DMS153 (cell line): ENCODE results near the gene SLC25A51.
A peak's percentile ranks its signal among the peaks of the same experiment; 100 is the strongest.

Source experiments
- DNase-seq: peaks from one replicate; lab custom pipeline; 2025; lab: John Stamatoyannopoulos, UW

SLC25A51 gene

DNA sequence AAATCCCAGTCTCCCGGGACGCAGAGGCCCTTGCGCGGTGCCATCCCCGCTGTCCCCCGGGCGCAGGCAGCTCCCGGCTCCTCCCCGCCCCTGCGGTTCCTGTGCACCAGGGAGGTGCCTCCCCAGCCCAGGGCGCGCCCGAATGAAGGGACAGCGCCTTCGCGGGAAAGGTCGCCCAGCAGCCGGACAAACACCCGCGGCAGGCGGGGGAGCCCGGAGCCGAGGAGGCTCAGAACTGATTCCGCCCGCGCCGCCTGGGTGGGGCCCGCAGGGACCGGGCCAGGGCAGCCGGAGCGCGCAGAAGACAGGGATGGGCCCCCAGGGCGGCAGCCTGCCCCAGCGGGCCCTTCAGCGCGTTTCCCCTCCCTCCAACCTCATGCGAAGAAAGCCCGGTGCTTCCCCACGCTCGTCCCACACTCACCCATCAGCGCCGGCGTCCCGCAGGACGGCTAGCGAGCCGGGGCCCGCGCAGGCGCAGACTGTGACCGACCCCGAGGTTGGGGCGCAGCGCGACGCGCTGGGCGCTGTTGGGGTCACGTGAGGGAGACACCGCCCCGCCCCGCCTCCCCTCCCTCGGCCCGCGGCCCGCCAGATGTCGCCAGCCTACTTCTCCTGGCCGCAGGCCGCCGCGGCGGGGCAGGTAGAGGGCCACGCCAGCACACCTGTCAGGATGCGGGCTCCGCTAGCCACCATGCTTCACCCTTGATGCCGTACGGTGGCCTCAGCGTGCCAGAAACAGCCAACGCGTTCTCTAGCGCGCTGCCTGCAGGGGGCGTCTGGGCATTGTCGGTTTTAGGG, at the start of gene SLC25A51:
Gene SLC25A51, minus strand, starts transcription at position 481 of the 798 bp plus-strand sequence. CDS start 15,577 bp downstream, outside the sequence.
- DNase-seq: peak; percentile 91

DNA sequence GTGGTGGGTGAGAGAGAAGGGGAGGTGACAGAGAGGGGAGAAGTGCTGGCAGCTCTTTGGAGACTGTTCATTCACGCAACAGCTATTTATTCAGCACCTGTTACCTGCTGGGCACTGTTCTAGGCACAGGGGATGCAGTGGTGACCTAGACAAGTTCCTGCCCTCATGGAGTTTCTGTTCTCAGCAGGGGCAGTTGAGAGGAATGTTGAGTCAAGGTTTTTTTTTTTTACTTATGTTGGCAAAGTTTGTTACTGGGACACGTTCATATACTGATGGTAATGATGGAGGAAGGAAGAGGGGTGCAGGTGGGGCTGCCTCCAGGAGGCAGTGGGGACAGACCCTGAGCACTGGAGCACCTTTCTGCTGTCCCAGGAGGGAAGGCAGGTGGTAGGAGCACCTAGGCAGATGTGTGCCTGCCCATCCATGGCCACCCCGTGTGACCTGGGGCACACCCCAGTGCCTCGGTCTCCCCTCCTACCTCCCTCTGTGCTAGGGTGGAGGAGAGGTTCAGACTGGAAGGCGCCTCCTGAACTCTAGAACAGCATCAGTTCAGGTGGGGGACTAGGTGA, 49.4 kb upstream of the SLC25A51 start:
- no peak for DNase-seq

DNA sequence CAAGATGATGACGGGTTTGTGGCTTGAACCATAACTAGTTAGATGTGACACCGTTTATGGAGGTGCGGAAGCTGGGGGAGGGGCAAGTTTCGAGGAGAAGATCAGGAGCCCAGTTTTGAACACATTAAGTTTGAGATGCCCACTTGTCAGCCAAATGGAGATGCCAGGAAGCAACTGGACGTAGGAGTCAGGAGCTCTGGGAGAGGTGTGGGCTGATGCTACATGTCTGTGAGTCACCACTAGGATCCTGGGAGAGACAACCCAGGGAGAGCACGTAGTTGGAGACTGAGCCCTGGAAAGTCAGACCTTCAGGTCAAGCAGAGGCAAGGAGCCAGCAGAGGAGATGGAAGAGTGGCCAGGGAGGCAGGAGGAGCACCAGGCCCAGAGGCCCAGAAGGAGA, 48.8 kb upstream of the SLC25A51 start:
- DNase-seq: no peak

GRCh38 chr9:37951671-37952449, 47.9 kb upstream of the SLC25A51 start:
- DNase-seq: no peak

- DNase-seq: no peak
Observed at GRCh38 chr9:37950561-37950960, 46.6 kb upstream of the SLC25A51 start.

DNA sequence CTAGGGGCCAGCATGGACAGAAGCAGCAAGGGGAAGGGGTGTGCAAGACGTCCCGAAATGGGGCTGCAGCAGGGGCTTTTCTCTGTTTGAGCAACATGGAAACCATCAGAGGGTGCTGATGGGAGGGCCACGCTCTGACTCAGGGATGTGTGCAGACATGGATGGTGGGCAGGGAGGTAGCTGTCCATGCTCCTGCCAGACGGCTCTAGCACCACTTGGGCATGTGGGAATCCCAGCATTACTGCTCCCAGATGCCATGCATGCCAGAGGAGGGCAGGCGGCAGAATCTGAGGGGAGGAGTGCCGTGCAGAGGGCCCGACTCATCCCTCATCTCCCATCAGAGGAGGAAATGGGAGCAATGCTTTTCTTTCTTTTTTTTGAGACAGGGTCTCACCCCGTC, 45.6 kb upstream of the SLC25A51 start:
- DNase-seq: no peak

- no peak for DNase-seq
Observed at GRCh38 chr9:37948417-37948980, 44.6 kb upstream of the SLC25A51 start.

- DNase-seq: no peak
Observed at GRCh38 chr9:37947977-37948376, 44.0 kb upstream of the SLC25A51 start.

- no peak for DNase-seq
Observed at GRCh38 chr9:37947471-37947870, 43.5 kb upstream of the SLC25A51 start.

DNA sequence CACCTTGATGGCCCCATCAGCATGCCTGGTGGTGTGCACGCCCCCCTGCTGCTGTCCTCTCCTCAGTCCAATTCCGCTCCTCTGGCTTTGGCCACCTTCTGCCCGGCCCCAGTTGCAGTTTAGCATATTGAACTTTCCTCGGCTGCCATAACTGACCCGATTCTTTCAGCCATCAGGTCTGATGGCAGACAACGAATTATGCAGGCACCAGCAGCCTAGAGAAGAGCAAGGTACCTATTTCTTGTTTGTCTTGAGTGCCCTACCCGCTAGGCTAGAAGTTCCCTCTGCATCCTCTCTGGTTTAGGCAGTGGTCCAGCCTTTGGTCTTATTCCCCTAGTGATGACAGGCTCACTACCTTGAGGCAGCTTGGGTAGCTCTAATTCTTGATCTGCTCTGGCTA, 43.0 kb upstream of the SLC25A51 start:
- DNase-seq: no peak

GRCh38 chr9:37946041-37946440, 42.1 kb upstream of the SLC25A51 start:
- DNase-seq: no peak

- DNase-seq: no peak
Observed at GRCh38 chr9:37944671-37945481, 40.9 kb upstream of the SLC25A51 start.

GRCh38 chr9:37944266-37944650, 40.3 kb upstream of the SLC25A51 start:
- DNase-seq: no peak

DNA sequence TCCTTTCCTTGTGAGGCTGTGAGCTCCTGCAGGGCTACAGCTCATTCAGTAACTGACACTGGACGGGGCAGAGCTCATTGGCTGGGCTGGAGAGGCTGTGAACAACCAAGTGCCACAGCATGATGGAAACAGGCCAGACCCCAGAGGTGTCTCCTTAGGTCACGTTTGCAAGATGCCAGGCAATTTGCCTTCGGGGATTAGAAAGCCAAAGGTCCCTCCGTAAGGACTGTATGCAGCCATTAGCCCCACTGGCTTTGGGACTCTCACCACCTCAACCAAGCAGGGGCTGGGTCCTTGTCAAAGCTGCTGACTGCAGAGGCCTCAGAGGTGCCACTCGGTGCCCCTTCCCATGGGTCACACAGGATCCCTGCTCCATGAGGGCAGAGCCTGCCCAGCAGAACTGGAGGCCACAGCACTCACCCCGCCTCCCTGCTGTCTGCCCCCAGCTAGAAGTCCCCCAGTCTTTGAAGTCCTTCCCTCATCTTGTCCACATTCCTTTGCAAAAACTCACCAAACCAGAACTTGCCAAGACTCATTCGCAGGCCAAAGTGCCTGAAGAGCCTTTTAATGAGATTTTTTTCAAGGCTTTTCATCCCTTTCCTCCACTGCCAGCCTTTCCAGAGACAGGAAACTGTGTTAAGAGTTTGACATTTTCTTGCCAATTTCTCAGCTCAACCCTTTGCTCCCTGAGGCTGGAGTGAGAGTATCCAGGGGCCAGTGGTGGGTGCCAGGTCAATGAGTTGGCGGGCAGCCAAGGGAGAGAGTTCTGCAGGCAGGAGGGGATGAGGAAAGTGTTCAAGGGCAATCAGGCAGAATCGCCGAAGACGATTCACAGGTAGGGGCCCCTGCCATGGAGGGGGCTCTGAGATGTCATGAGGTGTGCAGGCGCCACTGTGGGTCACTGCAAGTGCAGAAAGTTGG, 39.7 kb upstream of the SLC25A51 start:
- DNase-seq: no peak

DNA sequence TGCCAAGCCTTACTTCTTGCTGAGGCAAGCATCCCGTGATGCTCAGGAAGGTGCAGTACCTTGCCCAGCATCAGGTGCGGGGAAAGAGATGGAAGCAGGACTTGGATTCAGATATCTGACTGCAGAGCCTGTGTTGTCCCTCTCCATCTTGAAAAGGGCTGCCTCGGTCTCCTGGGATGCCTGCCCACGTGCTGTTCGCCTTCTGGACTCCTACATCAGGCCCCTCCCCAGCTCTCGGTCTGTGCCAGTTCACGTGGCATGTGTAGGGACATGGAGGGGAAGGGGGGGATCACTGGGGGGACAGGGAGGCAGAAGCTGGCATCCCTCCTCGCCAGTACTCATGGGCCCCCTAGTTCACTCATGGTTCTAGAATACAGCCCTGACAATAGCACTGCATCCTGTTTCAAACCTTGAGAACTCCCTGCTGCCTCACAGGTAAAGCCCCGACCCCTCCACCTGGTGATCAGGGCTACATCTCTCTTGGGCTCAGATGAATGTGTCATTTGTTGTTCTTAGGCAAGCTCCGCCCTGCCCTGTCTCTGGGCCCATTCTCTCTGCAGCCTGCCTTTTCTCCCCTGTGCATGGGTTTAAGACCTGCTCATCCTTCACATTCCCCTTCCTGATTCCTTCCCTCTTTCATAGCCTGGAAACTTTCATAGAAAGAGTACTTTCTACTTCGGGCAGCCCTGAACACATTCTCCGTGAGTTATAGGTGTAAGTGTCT, 38.9 kb upstream of the SLC25A51 start:
- no peak for DNase-seq

- DNase-seq: no peak
Observed at GRCh38 chr9:37941253-37941652, 37.3 kb upstream of the SLC25A51 start.

- no peak for DNase-seq
Observed at GRCh38 chr9:37939575-37940095, 35.7 kb upstream of the SLC25A51 start.

DNA sequence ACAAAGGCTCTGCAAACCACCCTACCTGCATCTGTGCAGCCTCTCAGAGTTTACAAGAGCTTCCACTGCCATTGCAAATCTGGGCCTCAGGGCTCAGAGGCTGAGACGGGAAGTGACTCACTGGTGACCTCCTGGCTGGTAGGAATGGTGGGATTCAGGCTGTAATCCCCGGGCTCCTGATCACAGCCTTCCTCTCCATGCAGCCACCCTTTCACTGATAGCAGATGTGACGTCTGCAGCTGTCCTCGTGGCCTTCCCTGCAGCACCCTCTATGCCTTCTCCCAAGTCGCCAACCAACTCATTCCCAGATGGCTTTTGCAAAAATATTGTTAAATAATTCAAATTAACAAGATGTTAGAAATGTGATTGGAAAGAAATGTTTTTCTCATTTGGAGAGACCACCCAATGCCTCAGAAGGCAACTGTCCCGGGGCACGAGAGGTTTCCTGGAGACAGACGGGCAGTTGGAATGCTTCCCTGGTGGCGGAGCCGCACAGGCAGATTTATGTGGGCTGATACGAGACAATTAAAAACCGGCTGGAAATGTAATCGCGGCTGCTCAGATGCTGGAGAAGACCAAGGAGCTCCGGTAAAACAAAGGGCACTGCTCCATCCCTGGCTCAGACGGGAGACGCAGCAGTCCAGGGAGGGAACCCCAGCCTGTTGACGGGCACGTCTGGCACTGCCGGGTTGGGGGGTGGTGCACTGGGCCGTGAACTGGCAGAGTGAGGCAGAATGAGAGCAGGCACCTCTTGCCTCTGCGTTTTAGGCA, 34.4 kb upstream of the SLC25A51 start:
- no peak for DNase-seq

- no peak for DNase-seq
Observed at GRCh38 chr9:37937366-37937765, 33.4 kb upstream of the SLC25A51 start.
